ENCODE data around the gene SLC9A9. TPM values are rescaled to one million over a fixed set of nuclear protein-coding genes. Genes with fewer than 3 reads are reported as not detected.
A peak's percentile ranks its signal among the peaks of the same experiment; 100 is the strongest.
"Not testable (repeated sequence)": the region's sequence is repeated elsewhere in the genome, so short reads cannot be mapped to it uniquely, and the experiment has no call there.

SLC9A9 gene
- total and polyA plus RNA-seq, 10 donors = 10.8 to 58.2 (median 44.7) TPM

DNA sequence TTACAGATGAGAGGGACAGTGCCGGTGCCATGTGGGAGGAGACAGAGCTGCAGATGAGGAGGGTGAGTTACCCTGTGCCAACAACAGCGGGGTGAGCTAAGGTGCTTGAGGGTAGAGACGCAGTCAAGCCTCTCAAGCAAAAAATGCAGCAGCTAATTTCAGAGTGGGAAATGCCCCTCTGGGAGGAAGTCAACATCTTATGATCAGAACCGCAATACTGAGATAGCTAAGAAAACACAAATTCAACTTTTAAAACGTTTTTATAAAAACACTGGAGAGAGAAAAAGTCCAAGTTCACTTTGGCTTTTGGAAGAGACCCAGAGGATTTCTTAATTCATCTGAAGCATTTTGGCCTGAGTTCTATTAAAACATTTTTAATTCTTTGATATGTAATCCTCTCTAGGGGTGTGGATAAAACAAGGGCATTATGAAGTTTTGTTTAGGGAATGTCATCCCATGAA is 319.2 kb downstream of the SLC9A9 start:
- peak in 2 of 3 donors; percentile 37 to 47 for TF ChIP-seq POLR2AphosphoS5 (IDR thresholded peaks at IDR 0.05)
- TF ChIP-seq, protein P1, sequence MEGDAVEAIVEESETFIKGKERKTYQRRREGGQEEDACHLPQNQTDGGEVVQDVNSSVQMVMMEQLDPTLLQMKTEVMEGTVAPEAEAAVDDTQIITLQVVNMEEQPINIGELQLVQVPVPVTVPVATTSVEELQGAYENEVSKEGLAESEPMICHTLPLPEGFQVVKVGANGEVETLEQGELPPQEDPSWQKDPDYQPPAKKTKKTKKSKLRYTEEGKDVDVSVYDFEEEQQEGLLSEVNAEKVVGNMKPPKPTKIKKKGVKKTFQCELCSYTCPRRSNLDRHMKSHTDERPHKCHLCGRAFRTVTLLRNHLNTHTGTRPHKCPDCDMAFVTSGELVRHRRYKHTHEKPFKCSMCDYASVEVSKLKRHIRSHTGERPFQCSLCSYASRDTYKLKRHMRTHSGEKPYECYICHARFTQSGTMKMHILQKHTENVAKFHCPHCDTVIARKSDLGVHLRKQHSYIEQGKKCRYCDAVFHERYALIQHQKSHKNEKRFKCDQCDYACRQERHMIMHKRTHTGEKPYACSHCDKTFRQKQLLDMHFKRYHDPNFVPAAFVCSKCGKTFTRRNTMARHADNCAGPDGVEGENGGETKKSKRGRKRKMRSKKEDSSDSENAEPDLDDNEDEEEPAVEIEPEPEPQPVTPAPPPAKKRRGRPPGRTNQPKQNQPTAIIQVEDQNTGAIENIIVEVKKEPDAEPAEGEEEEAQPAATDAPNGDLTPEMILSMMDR (IDR thresholded peaks at IDR 0.05 in 8 of 11, conservative IDR thresholded peaks at IDR 0.05 in 3 of 11) = no peak
- peak overlapping the region in 7 of 8 donors; percentile 44 to 76 (median 58) for H3K27ac ChIP-seq
- peaks cover 0 to 49% (median 8%) of the 10 kb centered on the region in 6 donors for H3K4me1 ChIP-seq
- no peaks in the 10 kb centered on the region for H3K9me3 ChIP-seq
- DNase-seq = peak; percentile 86
- H3K36me3 ChIP-seq = no peaks in the 10 kb centered on the region
- intact Hi-C loops (cut with DNase I; ENCODE audit: low total_unique reads) = no loop called here
- 25 to 33% (median 30%) methylated on average over 5 of the region's 5 CpGs for WGBS, 5 donors
- H3K27me3 ChIP-seq (replicated peaks in 1 of 7) = no peaks in the 10 kb centered on the region
- H3K4me3 ChIP-seq = no peak overlapping the region

DNA sequence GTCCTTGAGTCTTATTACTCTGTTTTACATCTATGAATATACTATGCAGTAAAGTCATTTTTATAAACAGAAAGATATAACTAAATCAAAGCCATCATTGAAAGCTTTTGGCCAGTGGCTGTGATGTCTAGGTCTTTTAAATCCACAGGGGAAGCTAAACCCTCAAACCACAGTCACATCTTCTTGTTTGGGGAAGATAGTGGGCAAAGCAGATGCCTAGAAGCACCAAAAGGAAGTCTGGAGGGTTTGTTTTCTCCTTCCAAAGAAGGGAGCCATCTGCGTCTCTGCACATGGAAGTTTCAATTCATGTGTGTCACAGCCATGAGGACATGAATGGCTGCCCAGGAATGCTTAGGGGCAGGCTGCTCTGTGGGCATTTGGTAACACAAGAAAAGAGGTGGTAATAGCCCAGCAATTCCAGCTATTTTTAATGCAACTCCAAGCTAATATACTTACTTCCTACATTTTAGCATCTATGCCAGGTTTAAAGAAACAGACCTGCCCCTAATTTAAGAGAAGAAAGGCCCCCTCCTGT is 322.2 kb downstream of the SLC9A9 start:
- no peak for DNase-seq
- Histone ChIP-seq H3K9me3 (no peaks in the 10 kb centered on the region), H3K36me3 (no peaks in the 10 kb centered on the region), H3K27ac (no peak overlapping the region), H3K27me3 (replicated peaks in 1 of 7) (no peaks in the 10 kb centered on the region), H3K4me1 (peaks cover 0 to 42% (median 8%) of the 10 kb centered on the region in 6 donors), H3K4me3 (no peak overlapping the region)
- TF ChIP-seq, protein P1 (IDR thresholded peaks at IDR 0.05 in 8 of 11, conservative IDR thresholded peaks at IDR 0.05 in 3 of 11) = no peak
- TF ChIP-seq POLR2AphosphoS5 (IDR thresholded peaks at IDR 0.05) = no peak
- TF ChIP-seq POLR2A (IDR thresholded peaks at IDR 0.05) = no peak
- 37 to 85% (median 54%) methylated on average over 1 of the region's 1 CpG for WGBS, 5 donors
- intact Hi-C loops (cut with DNase I; ENCODE audit: low total_unique reads) = no loop called here

DNA sequence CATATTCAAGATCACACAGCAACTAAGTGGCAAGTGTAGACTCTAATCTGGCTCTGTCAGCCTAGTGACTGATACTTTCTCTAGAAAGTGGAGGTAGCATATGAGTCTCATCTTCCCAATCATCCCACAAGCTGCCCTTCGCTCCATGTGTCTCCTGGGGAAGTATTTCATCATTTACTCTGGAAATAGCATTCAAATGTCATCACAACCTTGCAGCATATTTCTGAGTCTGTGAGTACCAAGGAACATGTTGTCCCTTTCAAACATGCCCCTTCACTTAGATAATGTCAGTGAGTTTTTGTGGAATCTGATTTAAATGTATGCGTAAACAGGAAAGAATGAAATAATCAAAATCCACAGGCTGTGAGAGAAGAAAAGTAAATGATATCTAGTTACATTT is 322.9 kb downstream of the SLC9A9 start:
- no peaks in the 10 kb centered on the region for H3K36me3 ChIP-seq
- no peak for DNase-seq
- H3K4me3 ChIP-seq = no peak overlapping the region
- no peak overlapping the region for H3K27ac ChIP-seq
- H3K9me3 ChIP-seq = no peaks in the 10 kb centered on the region
- intact Hi-C loops (cut with DNase I; ENCODE audit: low total_unique reads) = no loop called here
- TF ChIP-seq, protein P1 (IDR thresholded peaks at IDR 0.05 in 8 of 11, conservative IDR thresholded peaks at IDR 0.05 in 3 of 11) = no peak
- TF ChIP-seq POLR2A (IDR thresholded peaks at IDR 0.05) = no peak
- TF ChIP-seq POLR2AphosphoS5 (IDR thresholded peaks at IDR 0.05) = no peak
- H3K27me3 ChIP-seq (replicated peaks in 1 of 7) = no peaks in the 10 kb centered on the region
- 88 to 95% (median 94%) methylated on average over 2 of the region's 2 CpGs for WGBS, 5 donors
- H3K4me1 ChIP-seq = peaks cover 0 to 37% (median 8%) of the 10 kb centered on the region in 6 donors

DNA sequence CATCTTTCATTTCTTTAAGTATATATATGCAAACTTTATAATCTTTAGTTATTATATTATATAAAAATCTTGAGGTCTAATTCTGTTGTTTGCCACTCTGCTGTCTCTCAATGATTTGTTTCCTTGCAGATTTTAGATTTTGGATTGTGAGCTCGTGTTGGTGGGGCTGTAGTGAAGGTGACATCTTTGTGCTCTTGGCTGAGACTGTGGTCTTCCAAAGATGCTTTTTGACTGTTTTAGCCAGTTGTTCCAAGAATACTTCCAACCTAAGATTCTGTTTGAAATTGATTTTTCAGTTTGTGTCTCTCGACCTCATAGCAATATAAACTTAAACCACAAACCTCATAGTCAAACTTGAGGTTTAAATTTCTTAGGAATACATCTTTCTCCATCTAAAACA is 326.5 kb downstream of the SLC9A9 start:
- no peaks in the 10 kb centered on the region for H3K36me3 ChIP-seq
- H3K9me3 ChIP-seq = no peaks in the 10 kb centered on the region
- intact Hi-C loops (cut with DNase I; ENCODE audit: low total_unique reads) = no loop called here
- no peak overlapping the region for H3K4me3 ChIP-seq
- H3K4me1 ChIP-seq = peaks cover 0 to 8% (median 0%) of the 10 kb centered on the region in 6 donors
- DNase-seq = no peak
- TF ChIP-seq POLR2AphosphoS5 (IDR thresholded peaks at IDR 0.05) (no peak), POLR2A (IDR thresholded peaks at IDR 0.05) (no peak)
- TF ChIP-seq, protein P1 (IDR thresholded peaks at IDR 0.05 in 8 of 11, conservative IDR thresholded peaks at IDR 0.05 in 3 of 11) = no peak
- H3K27ac ChIP-seq = no peak overlapping the region
- WGBS, 5 donors = 80 to 89% (median 86%) methylated on average over 2 of the region's 2 CpGs
- H3K27me3 ChIP-seq (replicated peaks in 1 of 7) = no peaks in the 10 kb centered on the region

DNA sequence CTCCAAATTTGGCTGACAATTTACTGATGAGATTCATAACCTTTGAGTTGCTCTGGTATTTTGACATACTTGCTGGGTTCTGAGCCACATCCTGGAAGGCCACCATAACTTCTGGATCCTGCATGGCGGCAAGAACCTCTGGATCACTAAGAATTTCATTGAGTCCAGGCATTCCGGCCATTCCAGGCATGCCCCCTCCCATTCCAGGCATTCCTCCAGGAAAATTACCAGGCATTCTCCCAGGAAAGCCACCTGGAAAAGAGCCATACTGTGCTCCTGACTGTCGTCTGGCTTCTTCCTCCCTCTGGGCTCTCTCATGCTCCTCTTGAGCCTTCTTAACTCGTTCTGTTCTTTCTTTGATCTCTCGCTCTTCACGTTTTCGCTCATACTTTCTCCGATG is 331.1 kb downstream of the SLC9A9 start:
- H3K27me3 ChIP-seq (replicated peaks in 1 of 7); H3K9me3 ChIP-seq; intact Hi-C loops (cut with DNase I; ENCODE audit: low total_unique reads); H3K4me1 ChIP-seq; DNase-seq; H3K27ac ChIP-seq; H3K36me3 ChIP-seq; H3K4me3 ChIP-seq: not testable (repeated sequence)
- 90 to 97% (median 95%) methylated on average over 8 of the region's 8 CpGs for WGBS, 5 donors
